IMR-90 (cell line): ENCODE results near the gene PLAA. TPM values are rescaled to one million over a fixed set of nuclear protein-coding genes. Genes with fewer than 3 reads are reported as not detected.

ENCODE experiments used
- ATAC-seq: fragments of 200-7000 bp; cut with Tn5 transposase; 2 replicates; pipeline ENCODE4 v1.9.1; 2020; ENCODE audit warnings: low read depth, mild to moderate bottlenecking, moderate library complexity
- BruUV-seq: library from RNA; stranded (reverse); fragments of 400-500 nt; replicated peaks from 2 replicates; lab custom pipeline; 2021; lab: Mats Ljungman, UMichigan
- CTCF ChIA-PET: fragments of 300-600 bp; formaldehyde crosslinking; extraction: SDS; loops from one replicate; lab custom pipeline; 2021; ENCODE audit warnings: antibody characterized with exemption; lab: Yijun Ruan, JAX
- POLR2A ChIA-PET: fragments of 300-600 bp; sonication (Branson Sonifier 250); formaldehyde crosslinking; loops from one replicate; lab custom pipeline; 2022; ENCODE audit warnings: antibody characterized with exemption; ENCODE audit not compliant: unreplicated experiment; lab: Charles Lee
- DNase-seq: peaks from one replicate; pipeline ENCODE4 v3.0.0; 2013
- H2AFZ ChIP-seq: replicated peaks from 2 replicates; pipeline ENCODE3; 2013; ENCODE audit warnings: low read length, mild to moderate bottlenecking; ENCODE audit not compliant: poor library complexity
- H2AK5ac ChIP-seq: 2 replicates; pipeline ENCODE4 v1.6.1; 2013; ENCODE audit warnings: low read depth, low read length, inconsistent platforms
- H2AK9ac ChIP-seq: replicated peaks from 2 replicates; pipeline ENCODE3; 2013; ENCODE audit warnings: mild to moderate bottlenecking, low read depth, low read length, moderate library complexity; ENCODE audit not compliant: poor library complexity
- H2BK120ac ChIP-seq: 2 replicates; pipeline ENCODE4 v1.6.1; 2013; ENCODE audit warnings: low read depth, low read length, inconsistent platforms
- H2BK15ac ChIP-seq: 3 replicates; pipeline ENCODE4 v1.6.1; 2013; ENCODE audit warnings: low read depth, low read length, inconsistent platforms
- H2BK20ac ChIP-seq: 2 replicates; pipeline ENCODE4 v1.6.1; 2013; ENCODE audit warnings: low read depth, mild to moderate bottlenecking, inconsistent platforms, low read length, moderate library complexity
- H2BK5ac ChIP-seq: 2 replicates; pipeline ENCODE4 v1.6.1; 2013; ENCODE audit warnings: mild to moderate bottlenecking, low read depth, low read length, inconsistent platforms; ENCODE audit not compliant: poor library complexity, severe bottlenecking
- H3K14ac ChIP-seq: replicated peaks from 2 replicates; pipeline ENCODE4 v1.6.1; 2013; ENCODE audit warnings: low read depth, low read length, inconsistent platforms
- H3K18ac ChIP-seq: 2 replicates; pipeline ENCODE4 v1.6.1; 2013; ENCODE audit warnings: low read depth, low read length, control low read depth
- H3K23ac ChIP-seq: 2 replicates; pipeline ENCODE4 v1.6.1; 2013; ENCODE audit warnings: low read depth, low read length, inconsistent platforms
- H3K27ac ChIP-seq: 2 replicates; pipeline ENCODE4 v1.5.1; 2013; ENCODE audit warnings: mild to moderate bottlenecking, control low read depth, low read length; ENCODE audit not compliant: insufficient read depth
- H3K27me3 ChIP-seq: 2 replicates; pipeline ENCODE4 v1.6.1; 2013; ENCODE audit warnings: low read length; ENCODE audit not compliant: control insufficient read depth, insufficient read depth
- H3K36me3 ChIP-seq: 2 replicates; pipeline ENCODE4 v1.6.1; 2013; ENCODE audit warnings: low read length, mixed read lengths; ENCODE audit not compliant: control insufficient read depth, insufficient read depth
- H3K4ac ChIP-seq: 2 replicates; pipeline ENCODE4 v1.6.1; 2013; ENCODE audit warnings: low read depth, low read length, inconsistent platforms
- H3K4me1 ChIP-seq: 2 replicates; pipeline ENCODE4 v1.6.1; 2013; ENCODE audit warnings: low read length, mixed read lengths; ENCODE audit not compliant: control insufficient read depth, insufficient read depth
- H3K4me2 ChIP-seq: 2 replicates; pipeline ENCODE4 v1.6.1; 2013; ENCODE audit warnings: low read depth, mild to moderate bottlenecking, control low read depth, low read length, moderate library complexity
- H3K4me3 ChIP-seq: 2 replicates; pipeline ENCODE4 v1.5.1; 2013; ENCODE audit warnings: low read depth, mild to moderate bottlenecking, control low read depth, low read length, moderate library complexity; ENCODE audit not compliant: insufficient read depth
- H3K56ac ChIP-seq: 2 replicates; pipeline ENCODE4 v1.6.1; 2013; ENCODE audit warnings: low read length, inconsistent platforms; ENCODE audit not compliant: insufficient read depth; ENCODE audit errors: extremely low read depth
- H3K79me1 ChIP-seq, 2 experiments: 2 replicates each; pipeline ENCODE4 v1.6.1; 2013; ENCODE audit warnings: low read length in 2 of 2, inconsistent platforms in 1 of 2, low read depth in 1 of 2
- H3K9ac ChIP-seq: 2 replicates; pipeline ENCODE4 v1.6.1; 2013; ENCODE audit warnings: low read depth, low read length, control low read depth
- H3K9me1 ChIP-seq: 2 replicates; pipeline ENCODE4 v1.6.1; 2013; ENCODE audit warnings: low read length, inconsistent platforms; ENCODE audit not compliant: insufficient read depth
- H3K9me3 ChIP-seq: 2 replicates; pipeline ENCODE4 v1.6.1; 2013; ENCODE audit warnings: low read length; ENCODE audit not compliant: control insufficient read depth, insufficient read depth
- H4K20me1 ChIP-seq: 2 replicates; pipeline ENCODE4 v1.6.1; 2013; ENCODE audit warnings: low read length, inconsistent platforms; ENCODE audit not compliant: insufficient read depth
- H4K5ac ChIP-seq: 2 replicates; pipeline ENCODE4 v1.6.1; 2013; ENCODE audit warnings: mild to moderate bottlenecking, low read depth, low read length, control low read depth
- H4K8ac ChIP-seq, 2 experiments: 2 replicates each; pipeline ENCODE4 v1.6.1; 2013; ENCODE audit warnings: low read depth in 2 of 2, low read length in 2 of 2, control low read depth in 1 of 2, inconsistent platforms in 1 of 2
- H4K91ac ChIP-seq: 2 replicates; pipeline ENCODE4 v1.6.1; 2013; ENCODE audit warnings: low read depth, low read length, inconsistent platforms; ENCODE audit not compliant: insufficient read depth
- BHLHE40 ChIP-seq: fragments of 150-350 bp; IDR thresholded peaks from 2 replicates; pipeline ENCODE4 v1.6.1; 2016; ENCODE audit warnings: mild to moderate bottlenecking, low read depth, low read length
- CEBPB ChIP-seq: IDR thresholded peaks from 2 replicates; pipeline ENCODE4 v1.6.1; 2012; ENCODE audit warnings: low read depth, low read length, improper control_type of control experiment
- CHD1 ChIP-seq: IDR thresholded peaks from 2 replicates; pipeline ENCODE4 v1.6.1; 2012; ENCODE audit warnings: low read depth, low read length, improper control_type of control experiment
- CTCF ChIP-seq: conservative IDR thresholded peaks from 2 replicates; pipeline ENCODE4 v1.5.1; 2012; ENCODE audit warnings: mild to moderate bottlenecking, low read depth, low read length, improper control_type of control experiment
- ELK1 ChIP-seq: fragments of 150-350 bp; IDR thresholded peaks from 2 replicates; pipeline ENCODE4 v1.6.1; 2016; ENCODE audit warnings: low read depth, mild to moderate bottlenecking, low read length, moderate library complexity, borderline replicate concordance
- FOS ChIP-seq: fragments of 150-350 bp; IDR thresholded peaks from 2 replicates; pipeline ENCODE4 v1.6.1; 2016; ENCODE audit warnings: low read depth, low read length
- MAFK ChIP-seq: IDR thresholded peaks from 2 replicates; pipeline ENCODE4 v1.6.1; 2012; ENCODE audit warnings: low read depth, low read length, improper control_type of control experiment
- MAZ ChIP-seq: IDR thresholded peaks from 2 replicates; pipeline ENCODE4 v1.6.1; 2012; ENCODE audit warnings: low read depth, mild to moderate bottlenecking, low read length, improper control_type of control experiment, moderate library complexity, borderline replicate concordance
- MXI1 ChIP-seq: IDR thresholded peaks from 2 replicates; pipeline ENCODE4 v1.6.1; 2012; ENCODE audit warnings: low read depth, mild to moderate bottlenecking, low read length, moderate library complexity, borderline replicate concordance
- NFE2L2 ChIP-seq: fragments of 150-350 bp; IDR thresholded peaks from 2 replicates; pipeline ENCODE4 v1.6.1; 2016; ENCODE audit warnings: low read depth, mild to moderate bottlenecking, low read length
- POLR2A ChIP-seq: IDR thresholded peaks from 2 replicates; pipeline ENCODE4 v1.6.1; 2012; ENCODE audit warnings: mild to moderate bottlenecking, low read depth, low read length
- RAD21 ChIP-seq: IDR thresholded peaks from 2 replicates; pipeline ENCODE4 v1.6.1; 2012; ENCODE audit warnings: low read length, improper control_type of control experiment
- RCOR1 ChIP-seq: IDR thresholded peaks from 2 replicates; pipeline ENCODE4 v1.6.1; 2012; ENCODE audit warnings: mild to moderate bottlenecking, low read length, improper control_type of control experiment; ENCODE audit not compliant: insufficient replicate concordance
- RFX5 ChIP-seq: IDR thresholded peaks from 2 replicates; pipeline ENCODE4 v1.8.0; 2012; ENCODE audit warnings: low read depth, mild to moderate bottlenecking, low read length, moderate library complexity
- SMC3 ChIP-seq: fragments of 150-350 bp; IDR thresholded peaks from 2 replicates; pipeline ENCODE4 v1.6.1; 2016; ENCODE audit warnings: low read depth, mild to moderate bottlenecking, antibody characterized with exemption, low read length, moderate library complexity
- USF2 ChIP-seq: fragments of 150-350 bp; IDR thresholded peaks from 2 replicates; pipeline ENCODE4 v1.6.1; 2017; ENCODE audit warnings: mild to moderate bottlenecking, antibody characterized with exemption, low read length, low read depth
- WGBS, 2 experiments: methylation state at CpG; one replicate each; pipeline versions ENCODE4 v1.1.5 to v1.1.7; 2013; ENCODE audit warnings: missing lambda C conversion rate in 2 of 2; ENCODE audit not compliant: insufficient read length in 1 of 2; ENCODE audit errors: extremely low coverage in 2 of 2; 5-methylcytosine and 5-hydroxymethylcytosine counted together
- dilution Hi-C: fragments of 300-500 bp; cut with HindIII; formaldehyde crosslinking; loops from one replicate; pipeline ENCODE4 v1.14.3; 2018; ENCODE audit warnings: low sequenced_read_pairs; ENCODE audit not compliant: unreplicated experiment
- in situ Hi-C: fragments of 300-500 bp; cut with MboI; formaldehyde crosslinking; loops from 3 replicates; pipeline ENCODE4 v1.14.3; 2019; ENCODE audit warnings: low sequenced_read_pairs, inconsistent platforms, mixed read lengths
- intact Hi-C: fragments of 100-400 bp; cut with micrococcal nuclease; formaldehyde crosslinking; loops from 2 replicates; pipeline ENCODE4 v1.10.0; 2022
- polyA plus RNA-seq, 3 experiments: library from polyadenylated mRNA; depleted of rRNA; stranded (reverse); fragments of >200 nt; gene quantifications; 2 replicates each; pipeline ENCODE4 v1.2.3, GENCODE V29; 2012; ENCODE audit warnings: low replicate concordance in 1 of 3
- total RNA-seq: library from RNA; depleted of rRNA; stranded (reverse); fragments of >200 nt; gene quantifications from 2 replicates; pipeline ENCODE4 v1.2.3, GENCODE V29; 2012

The PLAA gene
- total and polyA plus RNA-seq, 2 of the 4 experiments (the other 2 are of a cell fraction) = 18.2 to 24.4 TPM

- Histone ChIP-seq H3K79me1 (peaks cover 4 to 12% of the 10 kb centered on the region in 2 experiments; a peak in 2 of 4 replicates), H3K4me2 (no peak overlapping the region), H4K20me1 (no peaks in the 10 kb centered on the region), H2BK20ac (no peak overlapping the region), H3K23ac (no peak overlapping the region), H4K8ac (no peak overlapping the region), H3K18ac (no peak overlapping the region), H3K4me3 (no peak overlapping the region), H4K91ac (no peak overlapping the region), H2AFZ (no peak overlapping the region), H3K27me3 (no peaks in the 10 kb centered on the region), H3K9ac (no peak overlapping the region), H3K36me3 (peaks cover 1% of the 10 kb centered on the region; the same call in 1 of the 2 replicates), H3K4me1 (peaks cover 2% of the 10 kb centered on the region; the same call in 1 of the 2 replicates), H2AK5ac (no peak overlapping the region), H2BK5ac (no peak overlapping the region), H3K9me1 (no peaks in the 10 kb centered on the region), H2BK15ac (no peak overlapping the region), H3K14ac (no peak overlapping the region), H2BK120ac (no peak overlapping the region), H3K56ac (no peak overlapping the region), H3K4ac (no peak overlapping the region), H2AK9ac (no peak overlapping the region), H3K27ac (no peak overlapping the region), H4K5ac (no peak overlapping the region), H3K9me3 (no peaks in the 10 kb centered on the region)
- intact Hi-C loops (no loop called here), in situ Hi-C loops (no loop called here), dilution Hi-C loops (no loop called here)
- CTCF ChIA-PET = no interaction called here
- no CpG with 5 or more reads among the region's 1 CpG for WGBS, 2 experiments
- POLR2A ChIA-PET = no interaction called here
- TF ChIP-seq RFX5 (no peak), RAD21 (no peak), BHLHE40 (no peak), MAZ (no peak), RCOR1 (no peak), POLR2A (no peak), MXI1 (no peak), SMC3 (no peak), CEBPB (no peak), ELK1 (no peak), MAFK (no peak), NFE2L2 (no peak), CHD1 (no peak), USF2 (no peak), CTCF (no peak), FOS (no peak)
- ATAC-seq (no peak), DNase-seq (no peak)
- BruUV-seq = no TSS peak
Measured at GRCh38 chr9:26971721-26972120, 24.7 kb upstream of the PLAA start.
